Retinal pigment epithelial cell (primary cell): Measurements from ENCODE around the gene ELAVL1.
"Not testable (repeated sequence)": the region's sequence is repeated elsewhere in the genome, so short reads cannot be mapped to it uniquely, and the experiment has no call there.

ENCODE experiments used
- DNase-seq: peaks from one replicate; pipeline ENCODE4 v3.0.0-alpha.2; 2010; ENCODE audit warnings: low read depth
- H3K4me3 ChIP-seq: 2 replicates; pipeline ENCODE4 v1.5.1; 2011; ENCODE audit warnings: mild to moderate bottlenecking, low read length, control low read depth, moderate library complexity
- CTCF ChIP-seq: conservative IDR thresholded peaks from 2 replicates; pipeline ENCODE4 v1.5.1; 2011; ENCODE audit warnings: low read depth, low read length, control low read depth, inconsistent platforms

The ELAVL1 gene

GRCh38 chr19:7933828-7934725, 71.4 kb downstream of the ELAVL1 start:
- H3K4me3 ChIP-seq, result no peak overlapping the region
- DNase-seq, result no peak
- TF ChIP-seq CTCF, result no peak

- peak; percentile 45 for TF ChIP-seq CTCF
- no peak for DNase-seq
- H3K4me3 ChIP-seq, result no peak overlapping the region
These were observed 72.0 kb downstream of the ELAVL1 start for GRCh38 chr19:7933411-7933810.

GRCh38 chr19:7932930-7933300, 72.5 kb downstream of the ELAVL1 start:
- DNase-seq, result no peak
- TF ChIP-seq CTCF, result no peak
- H3K4me3 ChIP-seq, result no peak overlapping the region

GRCh38 chr19:7932276-7932929, 73.0 kb downstream of the ELAVL1 start:
- no peak for TF ChIP-seq CTCF
- no peak for DNase-seq
- no peak overlapping the region for H3K4me3 ChIP-seq

GRCh38 chr19:7931221-7932061, 74.0 kb downstream of the ELAVL1 start:
- no peak for DNase-seq
- no peak overlapping the region for H3K4me3 ChIP-seq
- no peak for TF ChIP-seq CTCF

GRCh38 chr19:7930765-7931164, 74.7 kb downstream of the ELAVL1 start:
- TF ChIP-seq CTCF, result no peak
- DNase-seq, result no peak
- H3K4me3 ChIP-seq, result no peak overlapping the region

GRCh38 chr19:7930030-7930429, 75.4 kb downstream of the ELAVL1 start:
- H3K4me3 ChIP-seq, DNase-seq: not testable (repeated sequence)
